ENCODE results near the gene CCDC191.

- TF ChIP-seq EZH2phosphoT487 (IDR thresholded peaks at IDR 0.05; ENCODE audit: low read length) (no peak), CTCF (IDR thresholded peaks at IDR 0.05; ENCODE audit: low read length) (no peak), EZH2 (optimal IDR thresholded peaks at IDR 0.05; ENCODE audit: low read depth, low read length) (no peak)
Measured at GRCh38 chr3:114103858-114104257, 47.5 kb upstream of the CCDC191 start.

Data from MM.1S (cell line).